Breast epithelium (tissue), 3 donors: ENCODE measurements around the gene ATG7.
"Not testable (repeated sequence)": the region's sequence is repeated elsewhere in the genome, so short reads cannot be mapped to it uniquely, and the experiment has no call there.

Experiments
- POLR2A ChIP-seq: fragments of 450-650 bp; IDR thresholded peaks from one replicate; pipeline ENCODE4 v1.6.1; 2016; ENCODE audit warnings: antibody characterized with exemption, mild to moderate bottlenecking, moderate library complexity
- TF ChIP-seq, protein P1 (sequence below), 3 donors: fragments of 450-650 bp; IDR thresholded peaks; one replicate each; pipeline ENCODE4 v1.5.1; 2016 to 2017; ENCODE audit warnings: antibody characterized with exemption in 3 of 3, mild to moderate bottlenecking in 3 of 3, moderate library complexity in 3 of 3

DNA sequence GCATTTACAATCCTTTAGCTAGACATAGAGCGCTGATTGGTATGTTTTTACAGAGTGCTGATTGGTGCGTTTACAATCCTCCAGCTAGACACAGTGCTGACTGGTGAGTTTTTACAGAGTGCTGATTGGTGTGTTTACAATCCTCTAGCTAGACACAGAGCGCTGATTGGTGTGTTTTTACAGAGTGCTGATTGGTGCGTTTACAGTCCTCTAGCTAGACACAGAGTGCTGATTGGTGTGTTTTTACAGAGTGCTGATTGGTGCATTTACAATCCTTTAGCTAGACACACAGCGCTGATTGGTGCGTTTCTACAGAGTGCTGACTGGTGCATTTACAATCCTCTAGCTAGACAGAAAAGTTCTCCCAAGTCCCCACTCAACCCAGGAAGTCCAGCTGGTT is 76.7 kb downstream of the ATG7 start:
- TF ChIP-seq, protein P1, sequence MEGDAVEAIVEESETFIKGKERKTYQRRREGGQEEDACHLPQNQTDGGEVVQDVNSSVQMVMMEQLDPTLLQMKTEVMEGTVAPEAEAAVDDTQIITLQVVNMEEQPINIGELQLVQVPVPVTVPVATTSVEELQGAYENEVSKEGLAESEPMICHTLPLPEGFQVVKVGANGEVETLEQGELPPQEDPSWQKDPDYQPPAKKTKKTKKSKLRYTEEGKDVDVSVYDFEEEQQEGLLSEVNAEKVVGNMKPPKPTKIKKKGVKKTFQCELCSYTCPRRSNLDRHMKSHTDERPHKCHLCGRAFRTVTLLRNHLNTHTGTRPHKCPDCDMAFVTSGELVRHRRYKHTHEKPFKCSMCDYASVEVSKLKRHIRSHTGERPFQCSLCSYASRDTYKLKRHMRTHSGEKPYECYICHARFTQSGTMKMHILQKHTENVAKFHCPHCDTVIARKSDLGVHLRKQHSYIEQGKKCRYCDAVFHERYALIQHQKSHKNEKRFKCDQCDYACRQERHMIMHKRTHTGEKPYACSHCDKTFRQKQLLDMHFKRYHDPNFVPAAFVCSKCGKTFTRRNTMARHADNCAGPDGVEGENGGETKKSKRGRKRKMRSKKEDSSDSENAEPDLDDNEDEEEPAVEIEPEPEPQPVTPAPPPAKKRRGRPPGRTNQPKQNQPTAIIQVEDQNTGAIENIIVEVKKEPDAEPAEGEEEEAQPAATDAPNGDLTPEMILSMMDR (IDR thresholded peaks at IDR 0.05): not testable (repeated sequence)
- not testable (repeated sequence) for TF ChIP-seq POLR2A
